ENCODE data around the gene CNTD1.
A peak's percentile ranks its signal among the peaks of the same experiment; 100 is the strongest.

CNTD1 gene

DNA sequence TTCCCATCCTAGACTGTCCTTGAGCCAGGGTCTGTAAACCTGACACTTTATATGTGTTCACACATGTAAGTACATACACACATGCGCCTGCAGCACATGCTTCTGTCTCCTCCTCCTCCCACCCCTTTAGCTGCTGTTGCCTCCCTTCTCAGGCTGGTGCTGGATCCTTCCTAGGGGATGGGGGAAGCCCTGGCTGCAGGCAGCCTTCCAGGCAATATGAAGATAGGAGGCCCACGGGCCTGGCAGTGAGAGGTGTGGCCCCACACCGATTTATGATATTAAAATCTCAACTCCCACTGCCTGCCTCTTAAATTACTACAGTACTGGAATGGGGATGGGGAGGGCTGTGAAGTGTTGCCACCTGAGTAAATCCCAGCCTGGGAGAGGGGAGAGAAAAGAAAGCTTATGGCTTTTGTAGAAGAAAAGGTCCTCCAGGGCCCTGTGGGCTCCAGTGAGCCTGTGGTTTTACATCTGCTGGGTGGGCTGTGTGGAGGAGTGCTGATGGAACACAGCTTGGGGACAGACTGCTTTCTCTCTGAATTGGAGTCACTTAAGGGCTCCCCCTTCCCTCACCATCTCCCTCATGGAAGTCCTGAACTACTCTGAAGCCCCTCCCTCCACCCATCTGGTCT is 19.2 kb upstream of the CNTD1 start:
- peak; percentile 10 for DNase-seq (ENCODE audit: low read depth, low spot score)

DNA sequence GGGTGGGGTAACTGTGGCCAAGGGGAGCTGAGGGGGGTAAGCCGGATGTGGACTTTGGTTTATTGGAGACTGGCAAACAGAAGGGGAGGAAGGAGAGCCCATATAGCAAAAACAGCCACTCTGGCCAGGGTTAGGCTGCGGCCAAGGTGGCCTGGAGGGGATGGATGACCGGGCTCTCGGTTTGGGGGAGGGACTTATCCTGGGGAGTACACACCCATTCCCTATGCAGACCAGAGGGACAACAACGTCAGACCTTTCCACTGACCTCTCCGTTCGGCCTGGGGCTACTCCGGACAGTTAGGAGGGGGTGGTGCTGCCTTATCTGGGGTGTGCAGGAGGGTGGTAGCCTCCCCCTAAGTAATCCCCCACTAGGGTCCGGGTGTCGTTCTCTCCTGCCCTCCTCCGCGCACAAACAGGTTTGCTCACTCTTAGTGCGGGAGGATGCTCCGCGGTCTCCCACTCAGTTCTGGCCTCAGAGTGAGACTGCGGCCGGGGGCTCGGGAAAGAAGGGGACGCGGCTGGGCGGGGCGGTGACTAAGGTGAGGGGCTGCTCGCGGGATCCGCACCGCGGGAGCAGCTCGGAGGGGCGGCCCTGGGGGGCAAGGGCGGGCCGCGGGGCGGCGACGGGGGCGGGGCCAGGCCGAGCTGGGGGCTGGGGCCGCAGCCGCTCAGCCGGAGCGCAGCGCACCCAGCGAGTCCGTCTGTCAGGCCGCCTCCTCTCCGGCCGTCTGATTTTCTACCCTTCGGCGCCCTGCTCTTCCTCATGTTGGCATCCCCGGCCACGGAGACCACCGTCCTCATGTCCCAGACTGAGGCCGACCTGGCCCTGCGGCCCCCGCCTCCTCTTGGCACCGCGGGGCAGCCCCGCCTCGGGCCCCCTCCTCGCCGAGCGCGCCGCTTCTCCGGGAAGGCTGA is 18.5 kb upstream of the CNTD1 start, which contains the start of gene WNK4:
TSS of gene WNK4 (plus strand) at position 675 of the 915 bp plus-strand sequence. CDS start at position 764, 89 bp downstream.
- peak; percentile 67 for DNase-seq (ENCODE audit: low read depth, low spot score)

DNA sequence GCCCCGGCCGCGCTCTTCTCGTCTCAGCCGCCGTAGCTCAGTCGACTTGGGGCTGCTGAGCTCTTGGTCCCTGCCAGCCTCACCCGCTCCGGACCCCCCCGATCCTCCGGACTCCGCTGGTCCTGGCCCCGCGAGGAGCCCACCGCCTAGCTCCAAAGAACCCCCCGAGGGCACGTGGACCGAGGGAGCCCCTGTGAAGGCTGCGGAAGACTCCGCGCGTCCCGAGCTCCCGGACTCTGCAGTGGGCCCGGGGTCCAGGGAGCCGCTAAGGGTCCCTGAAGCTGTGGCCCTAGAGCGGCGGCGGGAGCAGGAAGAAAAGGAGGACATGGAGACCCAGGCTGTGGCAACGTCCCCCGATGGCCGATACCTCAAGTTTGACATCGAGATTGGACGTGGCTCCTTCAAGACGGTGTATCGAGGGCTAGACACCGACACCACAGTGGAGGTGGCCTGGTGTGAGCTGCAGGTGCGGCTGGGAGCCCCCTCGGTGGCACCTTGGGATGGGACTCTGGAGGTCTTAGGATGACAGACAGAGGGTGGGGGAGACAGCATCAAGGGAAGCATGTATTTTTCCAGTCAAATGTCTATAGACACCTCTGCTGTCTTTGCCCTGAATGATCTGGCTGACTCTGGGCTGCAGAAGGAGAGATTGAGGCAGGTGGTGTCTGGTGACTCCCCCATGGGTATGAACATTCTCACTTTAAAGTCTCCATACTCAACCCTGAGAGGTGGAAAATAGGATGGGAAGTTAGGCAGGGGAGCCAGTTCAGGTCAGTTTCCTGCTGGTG is 17.6 kb upstream of the CNTD1 start:
- DNase-seq (ENCODE audit: low read depth, low spot score) = no peak

DNA sequence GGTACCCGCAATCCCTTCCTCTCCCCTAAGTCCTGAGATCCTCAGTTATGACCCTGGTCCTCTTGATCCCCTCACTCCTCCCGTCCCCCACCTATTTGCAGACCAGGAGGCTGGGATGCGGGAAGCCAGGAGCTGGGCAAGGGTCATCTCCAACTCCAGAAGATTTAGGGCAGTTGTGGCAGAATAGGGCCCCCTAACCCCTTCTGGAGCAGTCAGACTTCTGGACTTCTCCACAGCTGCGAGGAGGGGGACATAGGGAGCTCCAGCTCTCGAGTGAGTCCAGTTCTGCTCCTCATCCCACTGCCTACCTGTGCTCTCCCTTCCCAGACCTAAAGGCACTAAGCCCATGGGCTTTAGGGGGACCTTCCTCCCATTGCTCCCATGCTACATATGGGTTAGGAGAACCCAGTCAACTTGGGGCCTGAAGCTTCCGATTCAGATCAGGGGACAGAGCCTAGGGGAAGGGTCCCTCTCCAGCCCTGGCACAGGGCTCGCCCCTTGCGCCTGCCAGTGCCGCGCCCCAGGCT is 17.0 kb upstream of the CNTD1 start:
- no peak for DNase-seq (ENCODE audit: low read depth, low spot score)

DNA sequence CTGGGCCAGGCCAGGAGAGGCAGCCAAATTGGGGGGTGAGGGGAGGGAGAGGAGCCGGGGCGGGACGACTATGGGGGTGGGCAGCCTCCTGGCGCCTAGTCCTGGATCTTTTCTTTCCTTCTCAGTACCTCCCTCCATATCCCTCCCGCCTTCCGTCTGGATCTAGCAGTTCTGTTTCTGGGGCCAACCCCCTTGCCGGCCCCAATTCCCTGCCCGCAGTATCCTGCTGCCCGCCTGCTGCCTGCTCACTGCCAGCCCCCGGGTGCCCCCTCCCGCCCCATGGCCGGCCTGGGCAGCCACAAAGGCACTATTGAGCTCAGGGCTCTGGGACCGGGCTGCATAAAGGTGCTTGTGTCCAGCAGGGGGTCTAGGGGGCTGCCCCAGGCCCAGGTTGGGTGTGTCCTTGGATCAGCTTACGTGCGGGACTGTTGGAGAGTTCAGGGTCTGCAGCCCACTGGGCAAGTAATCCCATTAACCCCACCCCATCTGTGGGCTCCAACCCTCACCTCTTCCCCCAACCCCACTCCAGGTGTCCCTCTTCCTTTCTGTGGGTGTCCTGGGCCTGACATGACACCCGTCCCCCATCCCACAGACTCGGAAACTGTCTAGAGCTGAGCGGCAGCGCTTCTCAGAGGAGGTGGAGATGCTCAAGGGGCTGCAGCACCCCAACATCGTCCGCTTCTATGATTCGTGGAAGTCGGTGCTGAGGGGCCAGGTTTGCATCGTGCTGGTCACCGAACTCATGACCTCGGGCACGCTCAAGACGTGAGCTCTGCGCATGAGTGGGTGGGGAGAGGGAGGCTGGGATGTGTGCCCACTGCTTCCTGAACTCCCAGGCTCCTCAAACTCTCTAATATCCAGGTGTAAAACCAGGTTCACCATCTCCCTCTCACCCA is 16.2 kb upstream of the CNTD1 start:
- no peak for DNase-seq (ENCODE audit: low read depth, low spot score)

DNA sequence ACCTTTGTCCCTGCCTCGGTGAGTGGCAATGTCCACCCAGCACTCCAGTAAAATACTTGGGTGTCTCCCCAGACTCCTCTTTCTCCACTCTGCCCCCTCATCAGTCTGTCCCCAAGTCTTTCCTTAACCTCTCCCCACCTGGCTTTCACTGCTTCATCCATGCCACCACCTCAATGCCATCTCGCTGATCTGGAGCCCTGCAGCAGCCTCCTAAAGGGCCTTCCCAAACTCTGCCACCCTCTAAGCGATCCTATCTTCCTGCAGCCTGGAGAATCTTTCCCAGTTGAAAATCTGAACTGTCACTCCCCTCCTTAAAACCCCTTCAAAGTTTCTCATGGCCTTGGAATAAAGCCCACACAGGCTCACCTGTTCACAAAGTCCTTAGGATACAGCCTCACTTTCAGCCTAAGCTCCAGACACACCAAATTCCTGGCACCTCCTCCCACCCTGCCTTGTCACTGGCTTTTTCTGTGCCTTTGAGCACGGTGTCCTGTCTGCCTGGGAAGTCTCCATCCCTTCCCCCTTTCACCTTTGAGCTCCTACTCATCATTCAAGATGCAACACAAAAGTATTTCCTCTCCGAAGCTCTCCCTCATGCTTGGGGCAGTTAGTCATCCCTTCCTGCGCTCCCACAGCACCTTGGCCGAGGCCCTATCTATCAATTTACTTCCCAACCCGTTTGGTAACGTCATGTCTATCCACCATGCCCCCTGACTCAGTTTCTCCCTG is 15.4 kb upstream of the CNTD1 start:
- DNase-seq (ENCODE audit: low read depth, low spot score) = peak; percentile 37

DNA sequence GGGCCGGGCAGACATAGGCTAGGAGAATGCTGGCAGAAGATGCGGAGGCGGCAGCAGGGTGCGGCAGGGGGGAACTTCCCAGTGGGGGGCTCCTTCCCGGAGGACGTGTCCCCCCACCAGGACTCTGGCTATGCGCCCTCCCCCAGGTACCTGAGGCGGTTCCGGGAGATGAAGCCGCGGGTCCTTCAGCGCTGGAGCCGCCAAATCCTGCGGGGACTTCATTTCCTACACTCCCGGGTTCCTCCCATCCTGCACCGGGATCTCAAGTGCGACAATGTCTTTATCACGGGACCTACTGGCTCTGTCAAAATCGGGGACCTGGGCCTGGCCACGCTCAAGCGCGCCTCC is 14.9 kb upstream of the CNTD1 start:
- no peak for DNase-seq (ENCODE audit: low read depth, low spot score)

DNA sequence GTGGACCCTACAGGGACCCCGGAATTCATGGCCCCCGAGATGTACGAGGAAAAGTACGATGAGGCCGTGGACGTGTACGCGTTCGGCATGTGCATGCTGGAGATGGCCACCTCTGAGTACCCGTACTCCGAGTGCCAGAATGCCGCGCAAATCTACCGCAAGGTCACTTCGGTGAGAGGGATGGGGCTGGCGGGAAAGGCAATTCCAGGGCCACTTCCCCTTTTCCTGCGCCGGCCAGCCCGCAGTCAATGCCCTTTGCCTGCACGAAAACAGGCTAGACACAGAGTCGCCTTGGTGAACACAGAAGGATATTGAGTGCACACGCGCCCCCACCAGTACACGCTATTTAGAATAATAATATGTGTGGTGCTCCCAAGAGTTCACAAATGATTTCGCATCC is 14.3 kb upstream of the CNTD1 start:
- DNase-seq (ENCODE audit: low read depth, low spot score) = no peak

DNA sequence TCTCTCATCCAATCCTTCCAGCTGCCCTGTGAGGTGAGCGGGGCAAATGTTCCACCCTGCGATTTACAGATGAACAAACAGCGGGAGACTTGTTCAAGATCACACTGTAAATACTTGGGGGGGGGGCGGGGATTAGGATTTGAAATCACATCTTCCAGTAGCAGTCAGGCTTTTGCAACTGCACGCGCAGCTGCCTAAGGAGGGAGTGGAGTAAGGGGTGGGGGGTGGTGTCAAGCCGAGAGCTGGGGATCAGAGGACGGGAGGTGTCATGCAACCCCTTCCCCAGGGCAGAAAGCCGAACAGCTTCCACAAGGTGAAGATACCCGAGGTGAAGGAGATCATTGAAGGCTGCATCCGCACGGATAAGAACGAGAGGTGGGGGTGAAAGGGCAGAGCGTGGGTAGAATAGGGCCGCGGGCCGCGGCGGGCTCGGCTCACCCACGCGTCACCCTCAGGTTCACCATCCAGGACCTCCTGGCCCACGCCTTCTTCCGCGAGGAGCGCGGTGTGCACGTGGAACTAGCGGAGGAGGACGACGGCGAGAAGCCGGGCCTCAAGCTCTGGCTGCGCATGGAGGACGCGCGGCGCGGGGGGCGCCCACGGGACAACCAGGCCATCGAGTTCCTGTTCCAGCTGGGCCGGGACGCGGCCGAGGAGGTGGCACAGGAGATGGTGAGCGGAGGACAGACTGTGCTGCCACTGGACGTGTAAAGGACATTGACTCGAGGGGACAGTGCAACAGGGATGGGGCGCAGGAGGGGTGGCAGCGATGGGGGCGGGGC is 13.7 kb upstream of the CNTD1 start:
- no peak for DNase-seq (ENCODE audit: low read depth, low spot score)

DNA sequence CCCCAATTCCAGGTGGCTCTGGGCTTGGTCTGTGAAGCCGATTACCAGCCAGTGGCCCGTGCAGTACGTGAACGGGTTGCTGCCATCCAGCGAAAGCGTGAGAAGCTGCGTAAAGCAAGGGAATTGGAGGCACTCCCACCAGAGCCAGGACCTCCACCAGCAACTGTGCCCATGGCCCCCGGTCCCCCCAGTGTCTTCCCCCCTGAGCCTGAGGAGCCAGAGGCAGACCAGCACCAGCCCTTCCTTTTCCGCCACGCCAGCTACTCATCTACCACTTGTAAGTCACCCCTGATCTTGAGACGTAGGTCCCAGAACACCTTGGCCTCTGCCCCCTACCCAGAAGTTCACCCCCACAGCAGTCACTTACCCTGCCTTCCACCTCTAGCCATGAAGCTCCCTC is 11.4 kb upstream of the CNTD1 start:
- no peak for DNase-seq (ENCODE audit: low read depth, low spot score)

DNA sequence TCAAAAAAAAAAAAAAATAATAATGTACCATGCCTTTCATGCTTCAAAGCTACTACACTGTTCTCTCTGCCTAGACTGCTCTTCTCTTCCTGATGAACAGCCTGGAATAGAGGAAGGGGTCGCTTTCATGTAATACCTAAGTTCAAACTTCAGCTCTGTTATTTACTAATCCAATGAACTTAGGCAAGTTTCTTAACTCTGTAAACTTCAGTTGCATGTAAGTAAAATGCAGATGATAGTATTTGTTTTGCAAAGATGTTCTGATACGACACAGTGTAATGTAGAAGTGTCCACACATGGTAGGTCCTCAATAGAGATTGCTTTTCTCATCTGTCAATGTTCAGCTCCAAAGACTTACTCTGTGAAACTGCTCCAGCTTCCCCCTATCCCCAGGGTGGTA is 6.7 kb upstream of the CNTD1 start:
- no peak for DNase-seq (ENCODE audit: low read depth, low spot score)

DNA sequence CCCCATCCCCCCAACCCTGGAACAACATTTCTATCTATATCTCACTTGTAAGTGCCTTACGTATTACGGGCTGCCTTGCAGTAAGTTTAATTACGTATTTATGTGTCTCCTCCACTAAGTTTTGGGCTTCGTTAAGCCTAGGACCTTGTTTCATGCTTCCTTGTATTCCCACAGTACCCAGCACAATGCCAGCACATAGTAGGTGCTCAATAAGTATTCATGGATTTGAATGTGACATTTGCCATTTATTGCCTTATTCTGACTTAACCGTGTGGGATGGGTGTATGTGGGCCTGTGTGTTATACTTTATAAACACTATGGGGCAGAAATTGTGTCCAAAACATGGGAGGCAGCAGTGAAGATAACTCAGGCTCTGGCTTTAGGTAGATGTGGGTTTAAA is 6.1 kb upstream of the CNTD1 start:
- DNase-seq (ENCODE audit: low read depth, low spot score) = no peak

DNA sequence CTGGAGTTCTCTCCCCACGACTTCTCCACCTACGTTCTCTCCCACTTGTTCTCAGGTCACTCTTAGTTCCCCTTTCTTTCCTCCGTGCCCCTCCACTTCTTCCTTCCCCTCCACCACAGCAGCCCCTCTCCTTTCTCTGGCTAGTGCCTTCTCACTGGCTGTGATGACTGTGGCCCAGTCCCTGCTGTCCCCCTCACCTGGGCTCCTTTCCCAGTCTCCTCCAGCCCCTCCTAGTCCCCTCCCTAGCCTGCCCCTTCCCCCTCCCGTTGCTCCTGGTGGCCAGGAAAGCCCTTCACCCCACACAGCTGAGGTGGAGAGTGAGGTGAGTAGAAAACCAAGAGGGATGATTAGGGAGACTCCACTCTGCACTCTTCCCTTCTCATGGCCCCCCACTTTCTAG is 3.6 kb upstream of the CNTD1 start:
- DNase-seq (ENCODE audit: low read depth, low spot score) = no peak

DNA sequence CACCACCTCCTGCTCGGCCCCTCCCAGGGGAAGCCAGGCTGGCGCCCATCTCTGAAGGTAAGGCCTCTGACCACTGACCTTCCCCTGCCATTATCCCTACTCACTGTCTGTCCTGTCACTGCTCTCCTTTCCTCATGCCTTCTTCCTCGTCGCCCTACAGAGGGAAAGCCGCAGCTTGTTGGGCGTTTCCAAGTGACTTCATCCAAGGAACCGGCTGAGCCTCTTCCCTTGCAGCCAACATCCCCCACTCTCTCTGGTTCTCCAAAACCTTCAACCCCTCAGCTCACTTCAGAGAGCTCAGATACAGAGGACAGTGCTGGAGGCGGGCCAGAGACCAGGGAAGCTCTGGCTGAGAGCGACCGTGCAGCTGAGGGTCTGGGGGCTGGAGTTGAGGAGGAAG is 3.2 kb upstream of the CNTD1 start:
- no peak for DNase-seq (ENCODE audit: low read depth, low spot score)

DNA sequence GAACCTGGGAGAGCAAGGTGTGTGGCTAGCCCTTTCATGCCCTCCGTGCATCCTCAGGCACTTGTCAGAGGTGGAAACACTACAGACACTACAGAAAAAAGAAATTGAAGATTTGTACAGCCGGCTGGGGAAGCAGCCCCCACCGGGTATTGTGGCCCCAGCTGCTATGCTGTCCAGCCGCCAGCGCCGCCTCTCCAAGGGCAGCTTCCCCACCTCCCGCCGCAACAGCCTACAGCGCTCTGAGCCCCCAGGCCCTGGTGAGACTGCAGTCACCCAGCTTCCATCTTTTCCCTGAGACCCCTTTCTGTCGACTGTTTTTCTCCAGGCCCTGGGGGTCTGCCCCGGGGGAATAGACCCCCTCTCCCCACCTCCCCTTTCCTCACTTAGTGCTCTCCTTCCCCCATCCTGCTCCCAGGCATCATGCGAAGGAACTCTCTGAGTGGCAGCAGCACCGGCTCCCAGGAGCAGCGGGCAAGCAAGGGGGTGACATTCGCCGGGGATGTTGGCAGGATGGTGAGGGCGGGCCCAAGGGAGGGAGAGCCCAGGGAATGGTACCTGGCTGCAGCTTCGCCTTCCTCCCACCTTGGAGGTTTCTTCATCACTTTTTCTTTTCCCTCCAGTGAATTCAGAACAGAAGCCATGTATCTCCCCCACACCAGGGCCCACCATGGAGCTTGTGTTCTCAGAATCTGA is 2.4 kb upstream of the CNTD1 start:
- no peak for DNase-seq (ENCODE audit: low read depth, low spot score)

DNA sequence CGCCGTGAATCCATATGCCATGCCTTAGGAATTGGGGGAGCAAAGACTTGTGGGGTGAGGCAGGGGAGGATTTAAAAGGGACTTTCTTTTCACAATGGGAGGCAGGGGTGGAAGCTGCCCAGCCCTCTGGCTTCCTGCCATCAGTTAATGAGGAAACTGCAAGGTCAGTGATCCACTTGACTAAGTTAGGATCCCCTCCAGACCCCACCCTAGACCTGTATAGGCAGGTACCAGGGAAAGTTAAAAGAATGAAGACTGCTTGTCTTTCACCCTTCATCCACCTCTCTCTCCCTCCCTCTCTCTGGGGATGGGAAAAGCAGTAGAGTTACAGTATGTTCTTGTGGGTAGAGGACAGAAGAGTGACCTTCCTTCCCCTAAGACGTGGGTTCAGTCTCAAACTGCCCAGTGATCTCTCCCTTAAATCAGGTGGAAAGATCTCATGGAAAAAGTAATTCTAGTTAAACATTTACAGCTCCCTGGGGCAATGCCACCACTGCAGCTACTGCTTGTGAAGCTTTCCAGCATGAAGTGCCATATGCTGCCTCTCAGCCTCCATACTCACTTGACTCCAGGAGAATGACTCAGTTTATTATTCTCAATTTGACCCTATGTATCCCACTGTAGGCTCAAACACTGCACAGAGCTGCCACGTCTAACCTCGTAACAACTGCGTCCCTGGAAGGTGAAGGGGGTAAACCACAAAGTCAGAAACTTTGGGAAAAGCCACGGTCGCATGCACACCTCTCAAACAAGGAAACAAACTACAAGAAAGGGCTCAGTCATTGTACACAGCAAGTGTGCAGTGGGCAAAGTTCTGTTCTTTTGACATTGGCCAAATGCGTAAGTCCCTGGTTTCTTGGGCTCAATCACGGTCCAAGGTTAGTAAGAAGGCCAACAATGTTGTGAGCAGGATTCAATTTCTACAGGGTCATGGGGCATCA is 1.3 kb upstream of the CNTD1 start:
- no peak for DNase-seq (ENCODE audit: low read depth, low spot score)

DNA sequence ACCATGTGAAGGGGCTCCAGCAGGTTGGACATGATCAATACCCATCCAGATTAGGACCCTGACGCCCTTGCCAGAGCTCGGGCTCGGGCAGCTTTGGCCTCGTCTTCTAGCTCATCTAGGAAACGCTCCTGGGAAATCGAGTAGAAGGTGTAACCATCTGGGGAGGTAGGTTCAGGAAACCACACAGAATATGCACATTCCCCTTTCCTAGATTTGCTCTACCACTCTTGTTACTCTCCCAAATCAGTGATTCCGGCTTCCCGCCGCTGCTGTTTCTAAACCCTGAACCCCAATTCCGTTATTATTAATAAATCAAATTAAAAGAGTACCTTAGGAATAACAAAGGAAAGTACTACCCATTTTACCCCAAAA is 664 bp upstream of the CNTD1 start:
- DNase-seq (ENCODE audit: low read depth, low spot score) = no peak
